Parathyroid adenoma (tissue), 2 donors: ENCODE measurements around the gene PDZD7.

Source experiments
- H2AFZ ChIP-seq: fragments of 300-600 bp; sonication (generic); one replicate; pipeline ENCODE4 v1.7.0; 2017; ENCODE audit warnings: antibody characterized with exemption, mild to moderate bottlenecking
- H3K27ac ChIP-seq: fragments of 300-600 bp; sonication (generic); one replicate; pipeline ENCODE4 v1.7.0; 2017
- H3K27me3 ChIP-seq: fragments of 300-600 bp; sonication (generic); one replicate; pipeline ENCODE4 v1.7.0; 2017; ENCODE audit warnings: low read length; ENCODE audit not compliant: control insufficient read depth, insufficient read depth
- H3K36me3 ChIP-seq: fragments of 300-600 bp; sonication (generic); one replicate; pipeline ENCODE4 v1.7.0; 2017; ENCODE audit warnings: low read length; ENCODE audit not compliant: control insufficient read depth, insufficient read depth
- H3K4me1 ChIP-seq: fragments of 300-600 bp; sonication (generic); one replicate; pipeline ENCODE4 v1.7.0; 2017; ENCODE audit warnings: control low read depth
- H3K4me2 ChIP-seq: fragments of 300-600 bp; sonication (generic); one replicate; pipeline ENCODE4 v1.7.0; 2017; ENCODE audit warnings: low read length
- H3K4me3 ChIP-seq: fragments of 300-600 bp; sonication (generic); one replicate; pipeline ENCODE4 v1.7.0; 2017; ENCODE audit warnings: low read depth, low read length
- H3K79me2 ChIP-seq: fragments of 300-600 bp; sonication (generic); one replicate; pipeline ENCODE4 v1.7.0; 2017; ENCODE audit warnings: control low read depth
- H3K9ac ChIP-seq: fragments of 300-600 bp; sonication (generic); one replicate; pipeline ENCODE4 v1.7.0; 2017; ENCODE audit warnings: mild to moderate bottlenecking
- H3K9me3 ChIP-seq: fragments of 300-600 bp; sonication (generic); one replicate; pipeline ENCODE4 v1.7.0; 2017; ENCODE audit warnings: low read length; ENCODE audit not compliant: control insufficient read depth
- CTCF ChIP-seq: fragments of 300-600 bp; sonication (generic); IDR thresholded peaks from one replicate; pipeline ENCODE4 v1.7.0; 2017; ENCODE audit warnings: antibody characterized with exemption, mild to moderate bottlenecking
- donor health status: primary hyperparathyroidism.

PDZD7 gene

GRCh38 chr10:100981178-100981772, 49.7 kb downstream of the PDZD7 start:
- no peaks in the 10 kb centered on the region for H3K36me3 ChIP-seq
- no peak overlapping the region for H3K27ac ChIP-seq
- no peak for TF ChIP-seq CTCF
- H2AFZ ChIP-seq, result no peak overlapping the region
- no peak overlapping the region for H3K4me3 ChIP-seq
- no peaks in the 10 kb centered on the region for H3K27me3 ChIP-seq
- peaks cover 2% of the 10 kb centered on the region for H3K4me1 ChIP-seq
- no peaks in the 10 kb centered on the region for H3K9me3 ChIP-seq
- no peak overlapping the region for H3K9ac ChIP-seq
- H3K4me2 ChIP-seq, result no peak overlapping the region
- H3K79me2 ChIP-seq, result no peaks in the 10 kb centered on the region

- TF ChIP-seq CTCF, result no peak
- Histone ChIP-seq H3K79me2 (no peaks in the 10 kb centered on the region), H3K9me3 (no peaks in the 10 kb centered on the region), H3K27ac (no peak overlapping the region), H2AFZ (no peak overlapping the region), H3K4me2 (no peak overlapping the region), H3K27me3 (no peaks in the 10 kb centered on the region), H3K36me3 (no peaks in the 10 kb centered on the region), H3K4me1 (peaks cover 2% of the 10 kb centered on the region), H3K4me3 (no peak overlapping the region), H3K9ac (no peak overlapping the region)
Observed at GRCh38 chr10:100980711-100981110, 50.2 kb downstream of the PDZD7 start.

GRCh38 chr10:100980311-100980710, 50.6 kb downstream of the PDZD7 start:
- H3K27me3 ChIP-seq, result no peaks in the 10 kb centered on the region
- no peak overlapping the region for H3K27ac ChIP-seq
- H3K4me3 ChIP-seq, result no peak overlapping the region
- no peak overlapping the region for H3K4me2 ChIP-seq
- no peaks in the 10 kb centered on the region for H3K9me3 ChIP-seq
- no peaks in the 10 kb centered on the region for H3K79me2 ChIP-seq
- no peak for TF ChIP-seq CTCF
- no peak overlapping the region for H2AFZ ChIP-seq
- H3K4me1 ChIP-seq, result peaks cover 2% of the 10 kb centered on the region
- H3K9ac ChIP-seq, result no peak overlapping the region
- no peaks in the 10 kb centered on the region for H3K36me3 ChIP-seq

GRCh38 chr10:100979791-100980272, 51.1 kb downstream of the PDZD7 start:
- no peaks in the 10 kb centered on the region for H3K36me3 ChIP-seq
- H3K9me3 ChIP-seq, result no peaks in the 10 kb centered on the region
- no peak overlapping the region for H3K9ac ChIP-seq
- H3K27me3 ChIP-seq, result no peaks in the 10 kb centered on the region
- H3K4me1 ChIP-seq, result peaks cover 2% of the 10 kb centered on the region
- no peak overlapping the region for H3K27ac ChIP-seq
- TF ChIP-seq CTCF, result no peak
- no peak overlapping the region for H3K4me2 ChIP-seq
- no peak overlapping the region for H2AFZ ChIP-seq
- H3K4me3 ChIP-seq, result no peak overlapping the region
- no peaks in the 10 kb centered on the region for H3K79me2 ChIP-seq

- Histone ChIP-seq H3K9me3 (no peaks in the 10 kb centered on the region), H3K4me1 (peaks cover 2% of the 10 kb centered on the region), H3K27ac (no peak overlapping the region), H3K4me3 (no peak overlapping the region), H3K36me3 (no peaks in the 10 kb centered on the region), H3K9ac (no peak overlapping the region), H2AFZ (no peak overlapping the region), H3K27me3 (no peaks in the 10 kb centered on the region), H3K79me2 (no peaks in the 10 kb centered on the region), H3K4me2 (no peak overlapping the region)
- TF ChIP-seq CTCF, result no peak
Observed at GRCh38 chr10:100978901-100979195, 52.1 kb downstream of the PDZD7 start.
